Skeletal muscle satellite cell (primary cell): ENCODE data around the gene STXBP6.
"Not testable (repeated sequence)": the region's sequence is repeated elsewhere in the genome, so short reads cannot be mapped to it uniquely, and the experiment has no call there.

ENCODE experiments used
- H3K27me3 ChIP-seq: 2 replicates; pipeline ENCODE4 v1.7.0; 2013; ENCODE audit warnings: low read length; ENCODE audit not compliant: control insufficient read depth, insufficient read depth
- H3K36me3 ChIP-seq: 2 replicates; pipeline ENCODE4 v1.7.0; 2013; ENCODE audit warnings: mild to moderate bottlenecking, control low read depth, low read length; ENCODE audit not compliant: insufficient read depth
- H3K4me1 ChIP-seq: 2 replicates; pipeline ENCODE4 v1.7.0; 2013; ENCODE audit warnings: low read length; ENCODE audit not compliant: control insufficient read depth, insufficient read depth
- H3K4me2 ChIP-seq: 2 replicates; pipeline ENCODE4 v1.7.0; 2013; ENCODE audit warnings: mild to moderate bottlenecking, low read length
- H3K4me3 ChIP-seq: 2 replicates; pipeline ENCODE4 v1.7.0; 2013; ENCODE audit warnings: low read length
- H3K9ac ChIP-seq: 2 replicates; pipeline ENCODE4 v1.7.0; 2013; ENCODE audit warnings: mild to moderate bottlenecking, low read depth, low read length, moderate library complexity
- H3K9me3 ChIP-seq: replicated peaks from 2 replicates; pipeline ENCODE4 v1.7.0; 2013; ENCODE audit warnings: mild to moderate bottlenecking, control low read depth, low read length

The STXBP6 gene

DNA sequence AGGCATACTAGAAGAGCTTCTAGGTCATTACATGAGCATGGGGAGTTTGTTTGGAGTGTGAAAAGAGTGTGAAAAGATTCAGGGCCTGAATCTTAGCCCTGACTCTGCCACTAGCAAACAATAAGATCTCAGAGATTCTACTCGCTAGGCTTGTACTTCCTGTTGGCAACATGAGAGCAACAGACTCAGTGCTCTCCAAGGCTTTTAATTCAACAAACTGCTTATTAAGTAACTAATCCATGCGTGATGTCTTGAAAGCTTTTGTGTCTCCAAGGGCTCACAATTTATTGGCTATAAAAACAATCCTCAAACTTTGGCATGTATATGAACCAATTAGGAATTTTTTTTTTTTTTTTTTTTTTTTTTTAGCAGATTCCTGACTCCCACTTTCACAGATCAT is 105.1 kb downstream of the STXBP6 start:
- no peaks in the 10 kb centered on the region for H3K27me3 ChIP-seq
- H3K4me3 ChIP-seq: no peak overlapping the region
- H3K9ac ChIP-seq: no peak overlapping the region
- no peaks in the 10 kb centered on the region for H3K4me1 ChIP-seq
- no peak overlapping the region for H3K4me2 ChIP-seq
- no peaks in the 10 kb centered on the region for H3K9me3 ChIP-seq
- no peaks in the 10 kb centered on the region for H3K36me3 ChIP-seq

- H3K4me3 ChIP-seq: no peak overlapping the region
- no peaks in the 10 kb centered on the region for H3K4me1 ChIP-seq
- H3K27me3 ChIP-seq: no peaks in the 10 kb centered on the region
- no peak overlapping the region for H3K4me2 ChIP-seq
- no peaks in the 10 kb centered on the region for H3K36me3 ChIP-seq
- H3K9ac ChIP-seq: no peak overlapping the region
- H3K9me3 ChIP-seq: no peaks in the 10 kb centered on the region
Measured at GRCh38 chr14:24943024-24943423, 106.9 kb downstream of the STXBP6 start.

DNA sequence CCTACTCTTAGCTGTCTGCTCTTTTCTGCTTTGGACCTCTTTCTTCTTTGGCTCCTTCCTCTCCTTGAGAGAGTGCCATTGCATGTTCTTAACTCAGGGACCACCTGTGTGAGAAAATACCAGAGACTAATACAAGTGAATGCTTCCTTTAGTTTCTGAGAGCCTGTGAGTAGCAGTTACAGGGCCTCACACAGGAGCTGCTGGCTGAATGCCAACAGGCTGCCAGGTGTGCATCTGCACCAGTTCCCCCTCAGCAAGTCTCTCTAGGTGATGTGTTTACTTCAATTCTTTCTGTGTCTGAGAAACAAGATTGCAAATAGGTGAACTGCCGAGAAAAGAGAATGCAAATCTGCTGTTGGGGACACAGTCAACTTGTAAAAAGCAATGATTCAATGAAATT is 108.2 kb downstream of the STXBP6 start:
- Histone ChIP-seq H3K27me3 (no peaks in the 10 kb centered on the region), H3K4me1 (no peaks in the 10 kb centered on the region), H3K36me3 (no peaks in the 10 kb centered on the region), H3K9ac (no peak overlapping the region), H3K9me3 (no peaks in the 10 kb centered on the region), H3K4me2 (no peak overlapping the region), H3K4me3 (no peak overlapping the region)

DNA sequence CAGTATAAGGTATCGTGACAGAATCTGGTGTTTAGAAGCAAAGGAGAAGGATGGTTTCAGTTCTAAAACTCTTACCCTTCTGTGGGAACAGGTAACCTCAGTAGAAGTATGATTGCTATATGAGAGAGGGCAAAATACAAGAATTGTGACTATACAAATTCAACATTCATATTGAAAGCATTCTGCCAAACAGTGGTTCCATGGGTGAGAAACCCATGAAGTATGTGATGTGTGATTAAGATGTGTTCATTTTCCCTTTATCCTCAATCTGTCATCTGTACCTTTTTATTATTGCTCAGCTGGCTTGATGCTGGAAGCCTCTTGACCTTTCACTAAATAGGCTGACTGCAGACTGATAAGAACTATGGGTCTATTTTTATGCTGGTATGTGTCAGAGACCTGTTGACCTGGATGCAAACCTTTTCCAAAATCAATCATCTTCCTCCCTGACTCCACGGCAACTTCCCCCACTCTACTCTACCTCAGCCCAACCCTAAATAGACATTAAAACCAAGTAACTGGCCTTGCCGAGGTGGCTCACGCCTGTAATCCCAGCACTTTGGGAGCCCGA is 109.6 kb downstream of the STXBP6 start:
- no peaks in the 10 kb centered on the region for H3K9me3 ChIP-seq
- H3K9ac ChIP-seq: no peak overlapping the region
- no peak overlapping the region for H3K4me3 ChIP-seq
- no peaks in the 10 kb centered on the region for H3K36me3 ChIP-seq
- no peaks in the 10 kb centered on the region for H3K27me3 ChIP-seq
- no peaks in the 10 kb centered on the region for H3K4me1 ChIP-seq
- H3K4me2 ChIP-seq: no peak overlapping the region

- Histone ChIP-seq H3K4me3 (no peak overlapping the region), H3K9ac (no peak overlapping the region), H3K36me3 (no peaks in the 10 kb centered on the region), H3K27me3 (no peaks in the 10 kb centered on the region), H3K9me3 (no peaks in the 10 kb centered on the region), H3K4me1 (no peaks in the 10 kb centered on the region), H3K4me2 (no peak overlapping the region)
Measured at GRCh38 chr14:24938593-24938992, 111.4 kb downstream of the STXBP6 start.

DNA sequence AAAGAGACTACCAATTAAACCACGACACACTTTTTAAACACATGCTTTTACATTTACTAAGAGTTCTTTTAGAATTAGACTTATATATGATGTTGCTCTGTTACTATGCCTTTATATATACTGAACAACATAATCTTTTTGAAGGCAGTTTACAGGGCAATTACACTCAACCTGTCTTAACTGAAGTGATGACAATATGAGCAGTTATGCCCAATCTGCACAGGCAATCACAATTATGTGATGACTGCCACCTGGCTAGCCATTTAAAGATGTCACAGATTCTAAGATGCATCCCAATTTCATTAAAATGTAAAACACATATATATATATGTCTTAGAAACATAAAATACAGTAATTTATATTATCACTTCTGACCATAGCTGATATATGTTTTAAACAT is 112.6 kb downstream of the STXBP6 start:
- Histone ChIP-seq H3K9ac (no peak overlapping the region), H3K9me3 (no peaks in the 10 kb centered on the region), H3K36me3 (no peaks in the 10 kb centered on the region), H3K4me3 (no peak overlapping the region), H3K4me1 (no peaks in the 10 kb centered on the region), H3K4me2 (no peak overlapping the region), H3K27me3 (no peaks in the 10 kb centered on the region)

- H3K9ac ChIP-seq, H3K27me3 ChIP-seq, H3K4me1 ChIP-seq, H3K36me3 ChIP-seq, H3K9me3 ChIP-seq, H3K4me3 ChIP-seq, H3K4me2 ChIP-seq: not testable (repeated sequence)
Measured at GRCh38 chr14:24936773-24937172, 113.2 kb downstream of the STXBP6 start.

GRCh38 chr14:24935796-24936195 is 114.2 kb downstream of the STXBP6 start:
- Histone ChIP-seq H3K9me3 (no peaks in the 10 kb centered on the region), H3K27me3 (no peaks in the 10 kb centered on the region), H3K36me3 (no peaks in the 10 kb centered on the region), H3K4me3 (no peak overlapping the region), H3K9ac (no peak overlapping the region), H3K4me1 (no peaks in the 10 kb centered on the region), H3K4me2 (no peak overlapping the region)

DNA sequence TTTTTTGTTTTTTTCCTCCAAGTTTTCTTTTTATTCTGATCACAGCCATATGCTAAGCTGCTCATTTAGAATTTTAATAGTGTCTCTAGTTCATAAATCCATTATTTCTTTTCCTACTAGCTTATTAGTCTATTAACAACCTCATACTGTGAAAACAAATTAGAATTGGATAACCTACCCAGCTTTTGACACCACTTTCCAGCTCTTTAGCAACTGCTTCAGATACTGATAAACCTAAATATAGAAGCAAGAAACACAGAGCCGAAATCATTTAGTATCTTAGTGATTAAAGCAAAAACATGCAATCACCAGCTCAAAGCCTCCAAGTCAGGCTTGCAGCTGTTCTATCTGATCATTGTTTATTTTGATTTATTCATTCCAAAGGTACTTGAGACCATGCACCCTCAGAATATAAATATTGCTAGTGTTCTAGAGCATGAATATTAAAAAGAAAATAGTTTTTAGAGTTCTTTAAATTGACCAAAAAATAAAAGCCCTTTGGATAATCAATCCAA is 121.5 kb downstream of the STXBP6 start:
- Histone ChIP-seq H3K4me1 (peaks cover 7% of the 10 kb centered on the region), H3K9ac (peak overlapping the region; percentile 31), H3K4me2 (peak overlapping the region; percentile 35)

GRCh38 chr14:24927809-24928208 is 122.1 kb downstream of the STXBP6 start:
- no peaks in the 10 kb centered on the region for H3K27me3 ChIP-seq
- H3K9ac ChIP-seq: peak overlapping the region; percentile 31
- no peak overlapping the region for H3K4me2 ChIP-seq
- H3K4me1 ChIP-seq: peaks cover 7% of the 10 kb centered on the region
- H3K9me3 ChIP-seq: no peaks in the 10 kb centered on the region
- H3K36me3 ChIP-seq: no peaks in the 10 kb centered on the region
- H3K4me3 ChIP-seq: no peak overlapping the region

More for the DNA sequence above, 121.5 kb downstream of the STXBP6 start:
- no peaks in the 10 kb centered on the region for H3K27me3 ChIP-seq
- no peaks in the 10 kb centered on the region for H3K36me3 ChIP-seq
- no peaks in the 10 kb centered on the region for H3K9me3 ChIP-seq
- H3K4me3 ChIP-seq: no peak overlapping the region

- peaks cover 20% of the 10 kb centered on the region for H3K4me1 ChIP-seq
- H3K9ac ChIP-seq: no peak overlapping the region
- H3K27me3 ChIP-seq: no peaks in the 10 kb centered on the region
- H3K9me3 ChIP-seq: no peaks in the 10 kb centered on the region
- H3K36me3 ChIP-seq: no peaks in the 10 kb centered on the region
- H3K4me2 ChIP-seq: no peak overlapping the region
- H3K4me3 ChIP-seq: no peak overlapping the region
Measured at GRCh38 chr14:24925771-24926374, 124.1 kb downstream of the STXBP6 start.

GRCh38 chr14:24924544-24924943 is 125.4 kb downstream of the STXBP6 start:
- Histone ChIP-seq H3K9ac (no peak overlapping the region), H3K36me3 (no peaks in the 10 kb centered on the region), H3K4me2 (no peak overlapping the region), H3K4me1 (peaks cover 20% of the 10 kb centered on the region), H3K9me3 (no peaks in the 10 kb centered on the region), H3K27me3 (no peaks in the 10 kb centered on the region), H3K4me3 (no peak overlapping the region)
